Large intestine (tissue), 3 donors: ENCODE results near the gene SFTPB. TPM values are rescaled to one million over a fixed set of nuclear protein-coding genes. Genes with fewer than 3 reads are reported as not detected.
"Not testable (repeated sequence)": the region's sequence is repeated elsewhere in the genome, so short reads cannot be mapped to it uniquely, and the experiment has no call there.

Experiments used
- DNase-seq, 2 donors: peaks; one replicate each; pipeline versions ENCODE4 v3.0.0 to v3.0.0-alpha.2; 2013
- H3K27ac ChIP-seq: one replicate; pipeline ENCODE4 v1.5.1; 2013; ENCODE audit warnings: low read length
- H3K27me3 ChIP-seq: 2 replicates; pipeline ENCODE4 v1.6.1; 2013; ENCODE audit warnings: low read length; ENCODE audit not compliant: control insufficient read depth, insufficient read depth
- H3K36me3 ChIP-seq: 2 replicates; pipeline ENCODE4 v1.6.1; 2013; ENCODE audit warnings: low read length; ENCODE audit not compliant: control insufficient read depth, insufficient read depth
- H3K4me1 ChIP-seq: one replicate; pipeline ENCODE4 v1.6.1; 2013; ENCODE audit warnings: low read length; ENCODE audit not compliant: control insufficient read depth, insufficient read depth
- H3K4me3 ChIP-seq: one replicate; pipeline ENCODE4 v1.5.1; 2013; ENCODE audit warnings: low read length
- H3K9me3 ChIP-seq: one replicate; pipeline ENCODE4 v1.6.1; 2013; ENCODE audit warnings: mild to moderate bottlenecking, low read depth, low read length, moderate library complexity; ENCODE audit not compliant: control insufficient read depth
- WGBS: methylation state at CpG from one replicate; pipeline ENCODE4 v1.1.5; 2013; ENCODE audit warnings: low lambda C conversion rate; ENCODE audit not compliant: insufficient coverage; 5-methylcytosine and 5-hydroxymethylcytosine counted together
- polyA plus RNA-seq: library from polyadenylated mRNA; unstranded; fragments of 120-200 nt; gene quantifications from one replicate; pipeline ENCODE4 v1.2.1, GENCODE V29; 2013

SFTPB gene
- polyA plus RNA-seq, 1 donor, result 0.01 TPM

GRCh38 chr2:85675866-85676548, 8.0 kb upstream of the SFTPB start:
- 100% methylated on average over 1 of the region's 6 CpGs for WGBS

GRCh38 chr2:85675427-85675826, 7.4 kb upstream of the SFTPB start:
- H3K27ac ChIP-seq, result no peak overlapping the region
- whole genome bisulfite sequencing, result no CpG with 5 or more reads among the region's 6 CpGs
- no peak for DNase-seq

More at GRCh38 chr2:85675866-85676548, 8.0 kb upstream of the SFTPB start:
- no peak overlapping the region for H3K27ac ChIP-seq
- no peak overlapping the region for H3K4me3 ChIP-seq
- DNase-seq, result no peak
- no peaks in the 10 kb centered on the region for H3K4me1 ChIP-seq
- peaks cover 3% of the 10 kb centered on the region for H3K27me3 ChIP-seq
- H3K36me3 ChIP-seq, result no peaks in the 10 kb centered on the region
- H3K9me3 ChIP-seq, result no peaks in the 10 kb centered on the region

GRCh38 chr2:85674417-85674816, 6.4 kb upstream of the SFTPB start:
- no peak for DNase-seq
- H3K36me3 ChIP-seq, result no peaks in the 10 kb centered on the region
- H3K9me3 ChIP-seq, result no peaks in the 10 kb centered on the region
- H3K27ac ChIP-seq, result no peak overlapping the region
- H3K4me1 ChIP-seq, result no peaks in the 10 kb centered on the region
- H3K27me3 ChIP-seq, result no peaks in the 10 kb centered on the region
- no peak overlapping the region for H3K4me3 ChIP-seq
- WGBS, result no CpG with 5 or more reads among the region's 2 CpGs

More at GRCh38 chr2:85675427-85675826, 7.4 kb upstream of the SFTPB start:
- no peaks in the 10 kb centered on the region for H3K36me3 ChIP-seq
- no peaks in the 10 kb centered on the region for H3K4me1 ChIP-seq
- H3K4me3 ChIP-seq, result no peak overlapping the region
- H3K9me3 ChIP-seq, result no peaks in the 10 kb centered on the region
- H3K27me3 ChIP-seq, result peaks cover under 1% of the 10 kb centered on the region

GRCh38 chr2:85673716-85674375, 5.8 kb upstream of the SFTPB start:
- H3K4me1 ChIP-seq, result no peaks in the 10 kb centered on the region
- no peak for DNase-seq
- WGBS, result no CpG with 5 or more reads among the region's 11 CpGs
- no peaks in the 10 kb centered on the region for H3K9me3 ChIP-seq
- no peak overlapping the region for H3K4me3 ChIP-seq
- H3K27me3 ChIP-seq, result no peaks in the 10 kb centered on the region
- no peaks in the 10 kb centered on the region for H3K36me3 ChIP-seq
- H3K27ac ChIP-seq, result no peak overlapping the region

GRCh38 chr2:85672456-85672855, 4.5 kb upstream of the SFTPB start:
- 75% methylated on average over 7 of the region's 9 CpGs for WGBS
- no peak overlapping the region for H3K4me3 ChIP-seq
- DNase-seq, result no peak
- H3K4me1 ChIP-seq, result no peaks in the 10 kb centered on the region
- no peaks in the 10 kb centered on the region for H3K36me3 ChIP-seq
- H3K27me3 ChIP-seq, result no peaks in the 10 kb centered on the region
- no peak overlapping the region for H3K27ac ChIP-seq
- no peaks in the 10 kb centered on the region for H3K9me3 ChIP-seq

GRCh38 chr2:85670416-85670815, 2.4 kb upstream of the SFTPB start:
- DNase-seq, H3K4me3 ChIP-seq, H3K4me1 ChIP-seq: not testable (repeated sequence)

GRCh38 chr2:85669549-85669948, 1.6 kb upstream of the SFTPB start:
- no peak for DNase-seq
- H3K36me3 ChIP-seq, result no peaks in the 10 kb centered on the region
- WGBS, result no CpG with 5 or more reads among the region's 5 CpGs
- no peak overlapping the region for H3K27ac ChIP-seq
- H3K4me3 ChIP-seq, result no peak overlapping the region
- no peaks in the 10 kb centered on the region for H3K9me3 ChIP-seq
- H3K4me1 ChIP-seq, result no peaks in the 10 kb centered on the region
- H3K27me3 ChIP-seq, result no peaks in the 10 kb centered on the region

More at GRCh38 chr2:85670416-85670815, 2.4 kb upstream of the SFTPB start:
- H3K36me3 ChIP-seq, H3K27ac ChIP-seq, H3K9me3 ChIP-seq, H3K27me3 ChIP-seq: not testable (repeated sequence)
- WGBS, result no CpG with 5 or more reads among the region's 13 CpGs

- Histone ChIP-seq H3K4me3 (no peak overlapping the region), H3K27ac (no peak overlapping the region), H3K4me1 (no peaks in the 10 kb centered on the region), H3K36me3 (no peaks in the 10 kb centered on the region), H3K9me3 (no peaks in the 10 kb centered on the region), H3K27me3 (no peaks in the 10 kb centered on the region)
- WGBS, result no CpG with 5 or more reads among the region's 3 CpGs
- DNase-seq, result no peak
These were observed 801 bp upstream of the SFTPB start for GRCh38 chr2:85668857-85669142.

GRCh38 chr2:85667561-85668008, 414 bp downstream of the SFTPB start:
- no peak for DNase-seq
- H3K4me1 ChIP-seq, result no peaks in the 10 kb centered on the region
- H3K36me3 ChIP-seq, result no peaks in the 10 kb centered on the region
- no peaks in the 10 kb centered on the region for H3K9me3 ChIP-seq
- 60% methylated on average over 1 of the region's 3 CpGs for WGBS
- H3K27me3 ChIP-seq, result no peaks in the 10 kb centered on the region
- no peak overlapping the region for H3K27ac ChIP-seq
- H3K4me3 ChIP-seq, result no peak overlapping the region

GRCh38 chr2:85666435-85667316, 1.3 kb downstream of the SFTPB start:
- WGBS, result no CpG with 5 or more reads among the region's 11 CpGs

More at GRCh38 chr2:85666435-85667316, 1.3 kb downstream of the SFTPB start:
- H3K27ac ChIP-seq, result no peak overlapping the region
- H3K4me3 ChIP-seq, result no peak overlapping the region
- H3K27me3 ChIP-seq, result no peaks in the 10 kb centered on the region
- no peaks in the 10 kb centered on the region for H3K4me1 ChIP-seq
- H3K9me3 ChIP-seq, result no peaks in the 10 kb centered on the region
- DNase-seq, result no peak
- no peaks in the 10 kb centered on the region for H3K36me3 ChIP-seq
